Stomach (tissue), 4 donors: ENCODE data around the gene ORC1.

Source experiments
- EP300 ChIP-seq: sonication (generic); formaldehyde crosslinking; IDR thresholded peaks from one replicate; pipeline ENCODE4 v1.6.1; 2017; ENCODE audit warnings: antibody characterized with exemption
- POLR2A ChIP-seq, 4 donors: fragments of 450-650 bp; IDR thresholded peaks; one replicate each; pipeline ENCODE4 v1.6.1; 2016; ENCODE audit warnings: antibody characterized with exemption in 4 of 4, control low read depth in 2 of 4, mild to moderate bottlenecking in 1 of 4, moderate library complexity in 1 of 4
- POLR2AphosphoS5 ChIP-seq, 3 donors: sonication (generic); formaldehyde crosslinking; IDR thresholded peaks; one replicate each; pipeline ENCODE4 v1.6.1; 2016; ENCODE audit warnings: antibody characterized with exemption in 3 of 3
- TF ChIP-seq, protein P1 (sequence below), 7 experiments: fragments of 450-650 bp in 4 of 7; fragments of 200-600 bp in 3 of 7; sonication (generic) in 3 of 7; IDR thresholded peaks; one replicate each; pipeline ENCODE4 v1.5.1; 2016 to 2019; ENCODE audit warnings: antibody characterized with exemption in 7 of 7, control low read depth in 2 of 7, mild to moderate bottlenecking in 1 of 7

DNA sequence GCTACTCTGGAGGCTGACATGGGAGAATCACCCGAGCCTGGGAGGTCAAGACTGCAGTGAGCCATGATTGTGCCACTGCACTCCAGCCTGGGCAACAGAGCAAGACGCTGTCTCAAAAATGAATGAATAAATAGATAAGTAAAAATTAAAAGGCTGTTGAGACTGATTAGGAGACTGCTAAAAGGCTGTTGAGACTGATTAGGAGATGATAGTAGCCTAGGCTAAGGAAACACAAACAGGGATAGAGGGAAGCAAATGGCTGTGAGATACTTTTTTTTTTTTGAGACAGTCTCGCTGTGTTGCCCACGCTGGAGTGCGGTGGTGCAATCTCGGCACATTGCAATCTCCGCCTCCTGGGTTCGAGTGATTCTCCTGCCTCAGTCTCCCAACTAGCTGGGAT lies 28.6 kb upstream of the ORC1 start:
- TF ChIP-seq, protein P1, sequence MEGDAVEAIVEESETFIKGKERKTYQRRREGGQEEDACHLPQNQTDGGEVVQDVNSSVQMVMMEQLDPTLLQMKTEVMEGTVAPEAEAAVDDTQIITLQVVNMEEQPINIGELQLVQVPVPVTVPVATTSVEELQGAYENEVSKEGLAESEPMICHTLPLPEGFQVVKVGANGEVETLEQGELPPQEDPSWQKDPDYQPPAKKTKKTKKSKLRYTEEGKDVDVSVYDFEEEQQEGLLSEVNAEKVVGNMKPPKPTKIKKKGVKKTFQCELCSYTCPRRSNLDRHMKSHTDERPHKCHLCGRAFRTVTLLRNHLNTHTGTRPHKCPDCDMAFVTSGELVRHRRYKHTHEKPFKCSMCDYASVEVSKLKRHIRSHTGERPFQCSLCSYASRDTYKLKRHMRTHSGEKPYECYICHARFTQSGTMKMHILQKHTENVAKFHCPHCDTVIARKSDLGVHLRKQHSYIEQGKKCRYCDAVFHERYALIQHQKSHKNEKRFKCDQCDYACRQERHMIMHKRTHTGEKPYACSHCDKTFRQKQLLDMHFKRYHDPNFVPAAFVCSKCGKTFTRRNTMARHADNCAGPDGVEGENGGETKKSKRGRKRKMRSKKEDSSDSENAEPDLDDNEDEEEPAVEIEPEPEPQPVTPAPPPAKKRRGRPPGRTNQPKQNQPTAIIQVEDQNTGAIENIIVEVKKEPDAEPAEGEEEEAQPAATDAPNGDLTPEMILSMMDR (IDR thresholded peaks at IDR 0.05): no peak
- TF ChIP-seq POLR2A (IDR thresholded peaks at IDR 0.05) (no peak), POLR2AphosphoS5 (IDR thresholded peaks at IDR 0.05) (no peak), EP300 (no peak)
